HS-27A (cell line): ENCODE results near the gene TMEM213.

Experiments used
- DNase-seq: peaks from one replicate; pipeline ENCODE4 v3.0.0-alpha.2; 2012; ENCODE audit warnings: low read depth, missing footprints

Gene TMEM213

DNA sequence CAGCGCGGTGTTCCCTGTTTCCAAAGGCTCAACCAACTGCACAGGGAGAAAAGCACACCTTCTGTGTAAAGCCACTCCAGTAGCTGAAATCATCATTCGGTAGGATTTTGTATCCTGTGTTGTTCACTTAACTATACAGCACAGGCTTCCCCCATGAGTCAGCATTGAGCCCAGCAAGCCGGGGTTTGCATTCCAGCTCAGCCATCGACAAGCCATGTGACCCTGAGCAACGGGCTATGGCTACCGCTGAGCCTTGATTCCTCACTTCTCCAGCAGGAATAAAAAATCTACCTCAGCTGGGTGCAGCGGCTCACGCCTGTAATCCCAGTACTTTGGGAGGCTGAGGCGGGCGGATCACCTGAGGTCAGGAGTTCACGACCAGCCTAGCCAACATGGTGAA lies 44.3 kb downstream of the TMEM213 start:
- no peak for DNase-seq

DNA sequence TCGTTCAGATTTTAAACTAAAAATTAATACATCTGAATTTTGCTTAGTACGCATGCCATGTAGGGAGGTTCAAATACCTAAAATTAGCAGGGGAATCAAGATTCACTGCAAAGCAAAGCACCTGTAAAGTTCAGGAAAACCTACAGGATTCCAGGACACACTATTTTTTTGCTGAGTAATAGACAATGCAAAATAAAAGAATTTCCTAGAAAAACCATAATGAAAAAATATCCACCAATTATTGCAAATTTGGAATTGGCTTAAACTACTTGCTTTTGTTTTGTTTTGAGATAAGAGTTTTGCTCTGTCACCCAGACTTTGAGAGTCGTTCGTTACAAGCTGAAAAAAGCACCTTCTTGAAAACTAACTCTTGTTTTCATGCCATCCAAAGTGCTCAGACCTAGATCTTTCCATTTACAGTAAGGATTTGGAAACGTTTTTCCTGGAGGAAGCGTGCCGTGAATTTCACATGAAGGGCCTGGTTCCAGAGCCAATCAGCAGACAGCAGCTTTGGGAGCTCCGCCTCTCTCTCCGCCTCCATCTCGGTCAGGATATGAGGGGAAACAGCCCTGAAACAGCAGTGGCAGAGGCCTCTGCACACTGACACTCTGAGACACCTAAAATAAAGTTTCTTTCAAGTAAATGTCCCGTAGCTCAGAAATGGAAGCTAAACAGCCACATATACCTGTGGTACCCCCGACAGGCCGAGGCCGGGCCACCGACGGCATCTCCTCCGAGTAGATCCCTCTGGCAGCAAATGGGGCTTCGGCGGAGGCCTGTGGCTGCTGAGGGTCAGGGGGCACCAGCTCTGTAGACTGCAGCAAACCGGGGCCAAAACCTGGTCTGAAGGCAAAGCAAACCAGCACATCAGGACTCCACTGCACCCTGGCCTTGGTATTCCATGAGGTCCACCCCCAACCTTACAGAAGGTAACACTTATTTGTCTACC lies 46.1 kb downstream of the TMEM213 start:
- no peak for DNase-seq

- DNase-seq = no peak
Measured at GRCh38 chr7:138845711-138846110, 47.9 kb downstream of the TMEM213 start.

GRCh38 chr7:138848056-138848980 lies 50.5 kb downstream of the TMEM213 start:
- no peak for DNase-seq

GRCh38 chr7:138849701-138850100 lies 51.9 kb downstream of the TMEM213 start:
- no peak for DNase-seq

DNA sequence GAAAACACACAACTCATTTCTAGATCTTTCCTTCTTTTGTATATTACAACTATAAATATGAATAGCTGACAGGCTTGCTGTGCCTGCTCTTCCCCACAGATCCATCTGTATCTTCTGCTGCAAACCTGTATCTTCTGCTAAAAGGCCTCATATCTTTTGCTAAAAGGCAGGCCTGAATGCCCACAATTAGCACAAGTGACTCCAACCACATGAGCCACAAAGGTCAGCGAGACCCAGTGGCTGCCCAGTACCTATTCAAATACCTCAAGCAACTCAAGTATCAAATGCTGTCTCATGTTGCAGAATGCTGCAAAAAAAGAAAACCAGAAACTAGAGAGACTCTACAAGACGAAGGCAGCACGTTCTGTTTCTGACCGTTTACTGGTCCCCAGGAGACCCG lies 54.7 kb downstream of the TMEM213 start:
- DNase-seq = no peak

DNA sequence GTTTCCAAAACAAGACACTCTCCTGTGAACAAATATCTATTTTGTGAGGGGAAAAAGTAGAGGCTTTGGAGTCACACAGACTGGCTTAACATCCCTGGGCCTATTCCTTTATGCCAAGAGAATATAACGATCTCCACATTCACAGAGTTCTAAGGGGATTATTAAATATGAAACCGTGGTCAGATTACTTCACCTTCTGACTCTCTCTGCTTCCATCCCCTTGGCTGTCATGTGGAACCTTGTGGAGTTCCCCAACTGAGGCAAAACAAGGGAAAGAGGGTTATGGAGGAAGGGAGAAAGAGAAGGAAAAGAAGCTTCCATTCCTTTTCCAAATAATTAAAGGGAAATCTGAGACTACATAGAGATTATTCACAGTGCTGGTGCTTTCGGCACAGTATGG lies 55.7 kb downstream of the TMEM213 start:
- no peak for DNase-seq

DNA sequence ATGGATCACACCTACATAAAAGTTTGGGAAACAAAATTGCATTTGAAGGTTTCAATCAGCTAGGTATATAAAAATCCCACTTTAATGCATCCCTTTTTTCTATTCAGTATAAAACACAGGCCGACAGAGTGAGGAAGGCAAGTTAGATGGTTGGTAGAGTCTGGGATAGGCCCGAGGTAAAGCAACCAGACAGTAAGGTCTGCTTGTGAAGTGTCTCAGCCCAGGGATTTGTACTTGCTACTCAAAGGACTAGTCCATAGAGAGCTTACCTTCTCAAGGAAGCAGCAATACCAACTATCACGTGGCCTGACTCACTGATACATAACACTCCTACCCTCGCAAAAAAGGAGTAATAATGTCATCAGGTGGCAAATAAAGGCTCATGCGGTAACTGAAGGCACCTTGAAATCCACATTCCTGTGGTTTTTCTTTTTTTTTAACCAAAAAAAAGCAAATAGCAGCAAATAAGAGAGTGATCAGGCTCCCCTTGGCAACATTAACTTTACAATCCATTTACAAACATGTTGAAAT lies 56.4 kb downstream of the TMEM213 start:
- DNase-seq = no peak

DNA sequence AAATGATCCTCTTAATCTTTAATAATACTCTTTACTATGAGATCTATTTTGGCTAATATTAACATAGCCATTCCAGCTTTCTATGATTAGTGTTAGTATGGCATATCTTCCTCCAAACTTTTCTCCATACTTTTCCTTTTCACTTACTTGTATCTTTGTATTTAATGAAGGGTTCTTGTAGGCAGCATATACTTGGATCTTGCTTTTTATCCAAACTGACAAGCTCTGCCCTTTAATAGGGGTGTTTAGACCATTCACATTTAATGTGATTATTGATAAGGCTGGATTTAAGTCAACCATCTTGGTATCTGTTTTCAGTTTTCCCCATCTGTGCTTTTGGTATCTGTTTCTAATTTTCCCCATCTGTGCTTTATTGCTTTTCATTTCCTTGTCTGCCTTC lies 59.9 kb downstream of the TMEM213 start:
- DNase-seq = no peak

DNA sequence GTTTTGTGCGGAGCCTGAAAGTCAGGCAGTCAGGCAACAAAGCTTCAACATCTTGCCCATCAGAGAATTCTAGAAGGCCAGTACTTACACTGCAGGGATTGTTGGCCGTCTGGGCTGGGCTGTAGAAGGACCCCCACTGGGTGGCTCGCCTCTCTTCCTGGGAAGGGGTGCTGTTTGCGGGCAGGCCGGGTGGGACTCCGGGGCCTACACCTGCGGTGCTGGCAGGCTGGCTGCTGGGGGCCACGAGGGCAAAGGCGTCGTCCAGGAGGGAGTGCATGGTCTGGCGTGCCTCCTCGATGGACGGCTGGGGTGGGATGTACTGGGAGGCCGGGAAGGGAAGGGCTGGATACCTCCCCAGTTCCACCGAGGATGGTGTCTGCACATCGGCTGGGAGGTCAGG lies 63.3 kb downstream of the TMEM213 start:
- DNase-seq = no peak

DNA sequence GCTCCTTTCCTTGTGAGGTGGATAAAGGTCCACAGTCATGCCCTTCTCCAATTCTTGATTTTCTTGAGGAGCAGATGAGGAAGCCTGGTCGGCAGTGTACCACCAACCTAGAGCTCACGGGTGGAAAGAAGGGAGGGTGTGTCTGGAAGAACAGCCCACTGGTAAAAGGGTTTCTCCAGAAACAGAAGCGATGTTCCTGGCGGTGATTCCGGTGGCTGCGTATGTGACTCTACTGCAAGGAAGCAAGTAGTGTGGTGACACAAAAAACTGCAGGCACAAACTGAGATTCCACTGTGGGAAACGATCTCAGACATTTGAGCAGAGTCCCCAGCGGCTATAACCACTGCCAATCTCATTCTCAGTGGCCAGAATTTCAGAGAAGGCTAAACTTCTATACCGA lies 66.1 kb downstream of the TMEM213 start:
- DNase-seq = no peak

DNA sequence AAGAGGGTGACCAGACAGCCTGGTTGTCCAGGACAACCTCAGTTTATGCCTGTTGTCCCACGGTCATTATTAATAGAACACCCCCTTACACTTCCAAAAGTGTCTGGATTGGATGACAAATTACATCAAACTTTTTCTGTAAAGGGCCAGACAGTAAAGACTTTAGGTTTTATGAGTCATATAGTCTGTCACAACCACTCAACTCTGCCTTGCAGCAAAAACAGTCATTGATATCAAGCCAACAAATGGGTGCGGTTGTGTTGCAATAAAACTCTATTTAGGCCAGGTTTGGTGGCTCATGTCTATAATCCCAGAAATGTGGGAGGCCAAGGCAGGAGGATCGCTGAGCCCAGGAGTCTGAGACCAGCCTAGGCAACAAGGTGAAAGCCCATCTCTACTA lies 66.9 kb downstream of the TMEM213 start:
- no peak for DNase-seq

GRCh38 chr7:138865843-138866242 lies 68.0 kb downstream of the TMEM213 start:
- DNase-seq = no peak

- no peak for DNase-seq
Measured at GRCh38 chr7:138866353-138866752, 68.6 kb downstream of the TMEM213 start.

DNA sequence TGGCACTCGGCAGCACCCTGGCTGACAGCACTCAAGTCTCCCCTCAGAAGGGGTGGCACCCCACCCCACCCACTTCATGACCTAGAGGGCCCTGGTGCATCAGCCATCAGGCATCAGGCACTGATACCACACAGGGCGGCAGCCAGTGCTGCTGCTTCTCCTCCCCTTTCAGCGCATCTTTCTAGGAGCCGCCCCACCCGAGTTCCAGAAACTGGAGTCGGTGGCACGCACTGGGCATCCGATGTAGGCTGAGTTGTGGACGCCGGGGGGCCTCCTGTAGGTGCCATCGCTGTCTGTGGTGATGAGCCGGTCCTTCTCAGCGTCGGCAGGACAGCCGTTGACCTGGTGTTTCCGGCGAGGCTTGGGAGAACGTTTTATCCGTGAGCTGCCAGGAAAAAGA lies 70.0 kb downstream of the TMEM213 start:
- DNase-seq = no peak

GRCh38 chr7:138868711-138869110 lies 70.9 kb downstream of the TMEM213 start:
- no peak for DNase-seq

GRCh38 chr7:138869353-138869752 lies 71.6 kb downstream of the TMEM213 start:
- DNase-seq = no peak

DNA sequence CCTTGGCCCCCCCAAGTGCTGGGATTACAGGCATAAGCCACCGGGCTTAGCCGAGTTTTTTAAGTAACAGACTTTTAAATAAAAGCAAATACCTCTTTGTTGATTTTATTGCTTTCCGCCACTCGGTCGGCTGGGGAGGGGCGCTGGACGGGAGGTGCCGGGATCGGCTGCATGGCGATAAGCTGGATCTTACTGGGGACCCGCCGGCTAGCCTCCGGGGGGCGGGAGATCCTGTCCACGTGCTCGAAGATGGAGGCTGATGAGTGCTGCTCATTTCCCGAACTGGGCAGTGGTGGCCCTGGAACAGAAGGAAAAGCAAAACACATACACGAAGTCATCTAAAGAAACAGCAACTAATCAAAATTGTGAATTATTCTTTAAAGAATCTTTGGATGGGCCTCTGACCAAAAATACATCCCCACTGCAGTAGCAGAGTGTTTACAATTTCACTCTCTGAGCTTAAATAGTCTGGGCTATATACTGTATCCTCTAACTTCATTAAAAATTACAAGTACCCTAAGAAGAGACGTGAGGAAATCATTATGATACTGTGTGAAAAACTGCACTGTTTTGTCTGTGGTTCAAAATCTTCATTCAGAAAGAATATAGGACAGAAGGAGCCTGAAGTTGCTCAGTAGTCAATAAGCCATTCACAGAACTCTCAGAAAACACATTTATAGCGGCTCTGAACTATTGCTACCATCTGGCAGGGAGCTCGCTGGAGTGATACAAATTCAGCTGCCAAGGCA lies 73.4 kb downstream of the TMEM213 start:
- no peak for DNase-seq

- DNase-seq = no peak
Measured at GRCh38 chr7:138871814-138872090, 74.0 kb downstream of the TMEM213 start.

GRCh38 chr7:138872576-138872975 lies 74.8 kb downstream of the TMEM213 start:
- DNase-seq = no peak

GRCh38 chr7:138873220-138873892 lies 75.6 kb downstream of the TMEM213 start:
- no peak for DNase-seq

GRCh38 chr7:138875794-138876193 lies 78.0 kb downstream of the TMEM213 start:
- DNase-seq = no peak
